HT-29 (cell line): ENCODE results near the gene IL36B. TPM values are rescaled to one million over a fixed set of nuclear protein-coding genes. Genes with fewer than 3 reads are reported as not detected.
A peak's percentile ranks its signal among the peaks of the same experiment; 100 is the strongest.

Experiments used
- DNase-seq: peaks from one replicate; pipeline ENCODE4 v3.0.0-alpha.2; 2015; ENCODE audit warnings: low spot score
- total RNA-seq: library from RNA; depleted of rRNA; stranded (reverse); fragments of >200 nt; shearing (Covaris generic); gene quantifications from 2 replicates; pipeline ENCODE4 v1.2.3, GENCODE V29; 2014

IL36B gene
- total RNA-seq, 1 experiment from 2014 or later: not detected

GRCh38 chr2:113076954-113077669 is 24.4 kb upstream of the IL36B start:
- DNase-seq: no peak

GRCh38 chr2:113075600-113075999 is 22.9 kb upstream of the IL36B start:
- DNase-seq: no peak

- peak; percentile 42 for DNase-seq
These were observed 22.4 kb upstream of the IL36B start for GRCh38 chr2:113075030-113075429.

- DNase-seq: no peak
These were observed 20.7 kb upstream of the IL36B start for GRCh38 chr2:113073325-113073834.

GRCh38 chr2:113072584-113072983 is 19.9 kb upstream of the IL36B start:
- no peak for DNase-seq

GRCh38 chr2:113070606-113070975 is 17.9 kb upstream of the IL36B start:
- no peak for DNase-seq

- no peak for DNase-seq
These were observed 17.3 kb upstream of the IL36B start for GRCh38 chr2:113069676-113070605.

- DNase-seq: peak; percentile 93
These were observed 16.2 kb upstream of the IL36B start for GRCh38 chr2:113068706-113069485.

GRCh38 chr2:113068249-113068648 is 15.6 kb upstream of the IL36B start:
- DNase-seq: no peak

GRCh38 chr2:113067681-113068080 is 15.0 kb upstream of the IL36B start, which contains the start of gene IL1F10:
IL1F10 (plus strand) TSS chr2:113067970; CDS start chr2:113072739, 4,769 bp downstream.
- no peak for DNase-seq

GRCh38 chr2:113064898-113065297 is 12.2 kb upstream of the IL36B start:
- no peak for DNase-seq

- no peak for DNase-seq
These were observed 11.6 kb upstream of the IL36B start for GRCh38 chr2:113064281-113064680.

GRCh38 chr2:113061896-113062770 is 9.5 kb upstream of the IL36B start:
- no peak for DNase-seq

GRCh38 chr2:113061241-113061640 is 8.6 kb upstream of the IL36B start:
- no peak for DNase-seq

- no peak for DNase-seq
These were observed 8.1 kb upstream of the IL36B start for GRCh38 chr2:113060796-113061195.

- DNase-seq: no peak
These were observed 7.7 kb upstream of the IL36B start for GRCh38 chr2:113060396-113060795.

GRCh38 chr2:113058998-113059960 is 6.6 kb upstream of the IL36B start, which contains the start of gene IL36RN:
IL36RN (plus strand) TSS chr2:113059198; CDS start chr2:113059439, 241 bp downstream.
- no peak for DNase-seq

- DNase-seq: peak; percentile 56
These were observed 5.8 kb upstream of the IL36B start for GRCh38 chr2:113058411-113058994.

GRCh38 chr2:113057117-113057516 is 4.5 kb upstream of the IL36B start:
- peak; percentile 47 for DNase-seq
